Occipital lobe (tissue), 2 donors: ENCODE measurements around the gene SYNM. TPM values are rescaled to one million over a fixed set of nuclear protein-coding genes. Genes with fewer than 3 reads are reported as not detected.

Source experiments
- DNase-seq: peaks from one replicate; lab custom pipeline; 2025; lab: John Stamatoyannopoulos, UW
- total RNA-seq: library from RNA; depleted of rRNA; stranded (reverse); fragments of >200 nt; gene quantifications from one replicate; pipeline ENCODE4 v1.2.3, GENCODE V29; 2014

SYNM gene
- total RNA-seq, 1 donor from 2014 or later, result 6.6 TPM

DNA sequence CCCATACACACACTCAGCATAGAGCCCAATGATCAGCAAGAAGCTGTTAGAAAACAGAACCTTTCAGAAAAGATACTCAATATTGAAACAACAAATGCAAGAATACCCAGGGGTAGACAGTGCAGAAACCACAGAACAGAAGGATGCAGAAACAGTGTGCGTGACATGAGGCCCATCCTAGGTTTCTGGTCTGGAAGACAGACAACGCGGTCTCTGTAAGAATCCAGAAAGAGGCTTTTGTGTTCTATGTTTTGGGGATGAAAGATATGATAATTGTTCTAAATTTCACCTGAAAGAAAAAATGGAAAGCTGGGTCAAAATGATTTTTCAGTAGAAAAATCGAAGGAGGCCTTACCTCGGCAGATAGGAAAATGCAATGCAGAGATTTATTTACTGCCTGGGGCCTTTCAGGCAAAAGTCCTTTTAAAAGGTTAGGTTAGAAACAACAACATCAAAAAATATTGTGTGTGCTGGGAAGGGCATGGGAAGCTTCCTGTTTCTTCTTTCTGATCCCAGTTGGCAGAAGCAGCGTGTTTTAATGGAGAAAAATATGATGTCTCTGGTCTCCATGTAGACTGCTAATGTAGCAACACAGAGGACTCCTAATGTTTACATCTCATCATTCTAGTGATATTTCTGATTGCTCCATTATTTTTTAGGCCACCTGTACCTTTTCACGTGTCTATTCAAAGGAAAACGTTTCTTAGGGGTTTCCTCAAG, 17.0 kb downstream of the SYNM start:
- no peak for DNase-seq

DNA sequence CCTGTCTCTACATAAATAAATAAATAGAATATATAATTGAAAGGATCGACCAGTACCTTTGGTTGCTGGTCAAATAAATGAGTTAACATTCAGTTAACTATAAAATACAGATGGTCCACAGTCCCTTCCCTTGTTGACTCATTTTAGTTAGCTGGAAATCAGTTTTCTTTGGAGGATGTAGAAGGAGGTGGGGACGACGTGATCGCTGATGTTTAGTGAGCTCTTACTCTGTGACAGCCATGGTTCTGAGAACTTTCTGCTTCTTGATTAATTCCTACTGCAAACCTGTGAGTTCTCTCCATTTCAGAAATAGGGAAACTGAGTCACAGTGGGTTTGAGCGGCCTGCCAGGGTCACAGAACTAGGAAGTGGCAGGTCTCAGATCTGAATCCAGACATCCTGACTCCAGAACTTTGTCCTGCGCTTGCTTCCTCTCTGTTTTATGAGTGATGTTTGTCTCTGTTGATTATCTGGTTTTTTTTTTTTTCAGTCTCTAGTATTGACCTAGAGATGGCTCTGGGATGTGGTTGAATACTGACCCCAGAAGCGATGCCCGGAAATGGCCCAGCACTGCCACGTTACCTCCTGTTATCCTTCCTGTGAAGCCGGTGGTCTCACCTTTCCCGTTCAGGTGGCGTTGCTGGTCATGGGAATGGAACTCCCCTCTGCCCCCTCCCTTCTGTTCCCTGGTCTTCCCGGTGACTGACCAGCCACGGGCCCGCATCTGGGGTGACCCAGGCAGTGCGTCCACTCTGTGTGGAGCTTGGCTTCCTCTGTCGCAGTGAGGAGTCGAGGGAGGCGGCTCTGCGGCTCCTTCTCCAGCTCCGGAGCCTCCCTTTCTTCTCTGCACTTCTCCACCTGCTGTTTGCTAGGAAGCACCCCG, 18.2 kb downstream of the SYNM start:
- no peak for DNase-seq

DNA sequence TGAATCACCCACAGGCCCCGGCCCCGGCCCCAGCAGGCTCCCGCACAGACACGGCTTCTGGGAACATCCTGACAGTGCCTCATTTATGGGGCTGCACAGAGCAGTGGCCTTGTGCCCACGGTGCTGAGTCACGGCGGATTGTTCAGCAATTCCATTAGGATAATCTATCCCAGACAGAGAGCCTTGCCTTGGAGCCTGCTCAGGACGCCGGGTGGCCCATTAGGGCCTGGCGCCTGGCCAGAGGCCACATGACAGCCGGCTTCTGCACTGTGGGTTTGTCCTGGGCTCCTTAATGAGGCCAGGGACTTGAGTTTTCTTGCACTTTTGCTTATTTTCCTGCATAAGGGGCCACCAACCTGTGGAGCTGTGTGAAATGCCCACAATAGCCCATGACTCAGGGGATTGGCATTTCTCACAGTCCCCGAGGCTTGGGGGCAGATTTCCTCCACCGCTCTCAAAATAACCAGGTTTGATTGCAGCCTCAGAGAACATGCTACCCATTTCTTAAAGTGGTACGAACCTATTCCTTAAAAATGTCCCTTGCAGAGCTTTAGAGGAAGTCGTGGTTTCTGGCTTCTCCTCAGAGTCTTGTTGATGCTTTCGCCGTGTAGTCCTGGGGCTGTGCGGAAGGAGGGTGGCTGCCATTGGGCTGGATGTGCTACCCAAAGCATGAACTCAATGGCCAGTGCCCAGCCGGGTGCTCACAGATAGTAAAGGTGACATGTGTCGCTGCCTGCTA, 19.0 kb downstream of the SYNM start:
- peak; percentile 88 for DNase-seq

DNA sequence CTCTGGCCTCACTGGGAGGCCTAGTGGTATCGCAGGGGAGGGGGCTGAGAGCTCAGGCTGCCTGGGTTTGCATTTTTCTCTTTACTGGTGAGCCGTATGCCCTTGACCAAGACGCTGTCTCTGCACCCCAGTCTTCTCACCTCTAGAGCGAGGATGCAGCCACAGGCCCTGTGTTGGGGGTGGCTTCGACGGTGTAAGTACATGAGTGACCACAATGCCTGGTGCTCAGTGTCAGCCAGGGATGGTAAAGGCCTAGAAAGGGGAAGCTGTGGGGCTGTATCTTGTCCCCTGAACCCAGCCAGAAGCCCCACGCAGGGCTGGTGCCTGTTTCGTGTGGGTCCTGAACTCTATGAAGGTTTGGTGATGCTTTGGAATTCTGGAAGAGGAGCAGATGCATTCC, 19.8 kb downstream of the SYNM start:
- DNase-seq, result no peak

DNA sequence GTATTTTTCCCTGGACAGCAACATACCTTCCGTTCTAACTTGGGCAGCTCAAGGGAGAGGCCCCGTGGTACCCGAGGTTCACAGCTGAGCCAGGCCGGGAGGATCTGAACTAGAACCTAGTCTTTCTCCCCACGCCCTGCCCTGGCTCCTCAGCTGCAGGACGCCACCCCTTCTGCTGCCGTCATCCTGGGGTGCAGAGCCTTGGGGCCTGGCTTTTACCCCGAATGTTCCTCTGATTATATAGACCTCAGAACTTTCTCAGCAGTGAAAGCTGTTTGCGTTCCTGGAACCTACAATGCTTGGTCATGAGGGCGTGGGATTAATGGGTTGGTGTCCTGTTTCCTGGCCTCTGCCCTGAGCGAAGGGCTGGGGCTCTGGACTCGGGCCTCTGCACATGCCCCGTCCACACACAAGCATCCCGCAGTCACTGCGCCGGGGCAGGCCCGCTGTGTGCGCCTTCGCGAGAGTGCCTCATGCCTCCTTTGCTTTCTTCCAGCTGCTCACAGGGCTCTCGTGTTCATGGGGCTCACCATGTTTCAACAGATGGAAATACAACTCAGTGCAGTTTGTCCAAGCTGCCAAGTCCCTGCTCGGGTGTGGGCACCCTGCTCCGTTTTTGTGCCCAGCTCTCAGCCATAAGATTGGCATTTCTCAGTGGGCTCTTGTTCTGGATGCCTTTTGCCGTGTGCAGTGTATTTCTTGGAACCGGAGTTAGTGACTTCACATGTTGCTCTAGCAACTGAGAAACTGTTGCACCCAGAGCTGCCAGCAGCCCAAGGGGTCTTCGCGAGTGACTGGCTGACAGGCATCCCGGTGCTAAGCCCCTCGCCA, 20.4 kb downstream of the SYNM start:
- no peak for DNase-seq

DNA sequence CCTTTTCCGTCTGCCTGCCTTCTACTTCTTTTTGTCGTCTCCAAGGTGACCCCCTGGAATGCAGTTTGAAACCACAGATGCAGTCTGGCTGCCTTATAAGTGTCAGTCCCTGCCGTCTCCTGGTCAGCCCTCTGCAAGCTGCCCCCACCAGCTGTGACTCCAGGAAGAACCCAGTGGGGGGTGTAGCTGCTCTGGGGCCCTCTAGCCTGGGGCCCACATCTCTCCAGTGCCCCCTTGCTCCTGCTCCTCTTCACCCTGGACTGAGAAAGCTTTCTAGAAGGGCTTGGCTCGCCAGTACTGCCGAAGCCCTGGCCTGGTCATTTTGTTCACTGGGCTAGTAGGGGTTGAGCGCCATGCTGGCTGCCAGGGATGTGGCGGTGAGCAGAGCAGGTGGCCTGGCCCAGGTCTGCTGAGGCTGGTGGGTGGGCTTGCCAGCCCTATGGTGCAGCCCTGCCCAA, 21.3 kb downstream of the SYNM start:
- DNase-seq, result no peak

DNA sequence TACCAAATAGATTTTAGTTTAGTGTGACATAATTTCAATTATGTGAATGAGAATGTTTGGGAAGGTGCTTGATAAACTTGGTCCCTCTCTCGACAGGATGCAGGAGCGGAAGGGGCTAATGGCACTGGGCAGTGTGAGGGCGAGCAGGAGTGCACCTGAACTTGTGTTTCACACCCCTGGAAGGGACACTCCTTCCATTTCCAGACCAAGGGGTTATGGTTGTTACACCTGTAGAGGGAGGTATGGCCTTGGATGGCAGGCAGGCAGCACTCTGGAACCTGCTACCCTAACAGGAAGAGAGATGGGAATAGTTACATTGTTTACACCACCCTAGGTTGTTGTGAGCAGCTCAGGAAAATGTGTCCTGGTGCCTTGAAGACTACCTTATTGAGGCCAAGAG, 22.1 kb downstream of the SYNM start:
- DNase-seq, result no peak

DNA sequence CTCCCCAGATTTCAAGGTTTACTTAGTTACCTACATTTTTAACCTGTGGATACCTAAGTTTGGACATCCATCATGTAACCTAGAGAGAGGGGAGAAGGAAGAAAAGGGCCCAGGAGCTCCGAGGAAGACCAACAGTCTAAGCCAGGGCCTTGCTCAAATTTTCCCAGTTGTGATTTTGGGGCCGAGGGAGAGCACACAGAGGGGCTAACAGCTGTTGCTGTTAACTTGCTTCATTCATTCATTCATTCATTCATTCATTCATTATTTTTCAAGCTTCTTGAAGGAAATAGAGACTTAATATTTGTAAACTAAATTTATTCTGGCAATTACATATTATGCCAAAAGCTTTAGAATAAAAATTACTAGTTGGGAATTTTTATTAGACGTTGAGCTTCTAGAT, 22.9 kb downstream of the SYNM start:
- no peak for DNase-seq

DNA sequence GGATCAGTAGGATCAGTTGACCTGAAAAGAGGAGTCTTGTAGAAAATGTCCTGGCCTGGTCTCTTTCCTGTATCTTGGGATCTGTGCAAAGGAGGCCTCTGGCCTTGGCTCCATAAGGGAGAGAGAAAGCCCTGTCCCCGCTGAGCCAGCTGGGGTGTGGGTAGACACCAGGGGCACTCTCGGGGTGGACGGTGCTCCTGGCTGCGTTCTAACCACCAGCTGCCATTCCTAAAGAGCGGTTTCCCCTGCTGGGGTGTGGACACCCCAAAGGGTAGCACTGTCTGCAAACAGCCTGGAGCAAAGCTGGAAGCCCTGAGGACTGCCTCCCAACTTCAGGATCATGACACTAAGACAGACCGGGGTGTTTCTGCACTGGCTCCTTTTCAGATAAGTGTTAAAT, 23.5 kb downstream of the SYNM start:
- no peak for DNase-seq

DNA sequence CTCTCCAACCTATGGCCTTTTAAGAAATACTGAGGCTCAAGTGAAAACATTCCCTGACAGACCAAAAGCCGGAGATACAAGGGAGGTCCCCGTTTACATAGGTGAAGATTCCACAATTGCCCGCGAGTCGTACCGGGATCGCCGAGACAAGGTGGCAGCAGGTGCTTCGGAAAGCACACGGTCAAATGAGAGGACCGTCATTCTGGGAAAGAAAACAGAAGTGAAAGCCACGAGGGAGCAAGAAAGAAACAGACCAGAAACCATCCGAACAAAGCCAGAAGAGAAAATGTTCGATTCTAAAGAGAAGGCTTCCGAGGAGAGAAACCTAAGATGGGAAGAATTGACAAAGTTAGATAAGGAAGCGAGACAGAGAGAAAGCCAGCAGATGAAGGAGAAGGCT, 24.8 kb downstream of the SYNM start:
- DNase-seq, result no peak

DNA sequence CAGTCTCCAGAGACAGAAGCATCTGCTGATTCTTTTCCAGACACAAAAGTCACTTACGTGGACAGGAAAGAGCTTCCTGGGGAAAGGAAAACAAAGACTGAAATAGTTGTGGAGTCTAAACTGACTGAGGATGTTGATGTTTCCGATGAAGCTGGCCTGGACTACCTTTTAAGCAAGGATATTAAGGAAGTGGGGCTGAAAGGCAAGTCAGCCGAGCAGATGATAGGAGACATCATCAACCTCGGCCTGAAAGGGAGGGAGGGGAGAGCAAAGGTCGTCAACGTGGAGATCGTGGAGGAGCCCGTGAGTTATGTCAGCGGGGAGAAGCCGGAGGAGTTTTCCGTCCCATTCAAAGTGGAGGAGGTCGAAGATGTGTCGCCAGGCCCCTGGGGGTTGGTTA, 25.4 kb downstream of the SYNM start:
- no peak for DNase-seq

DNA sequence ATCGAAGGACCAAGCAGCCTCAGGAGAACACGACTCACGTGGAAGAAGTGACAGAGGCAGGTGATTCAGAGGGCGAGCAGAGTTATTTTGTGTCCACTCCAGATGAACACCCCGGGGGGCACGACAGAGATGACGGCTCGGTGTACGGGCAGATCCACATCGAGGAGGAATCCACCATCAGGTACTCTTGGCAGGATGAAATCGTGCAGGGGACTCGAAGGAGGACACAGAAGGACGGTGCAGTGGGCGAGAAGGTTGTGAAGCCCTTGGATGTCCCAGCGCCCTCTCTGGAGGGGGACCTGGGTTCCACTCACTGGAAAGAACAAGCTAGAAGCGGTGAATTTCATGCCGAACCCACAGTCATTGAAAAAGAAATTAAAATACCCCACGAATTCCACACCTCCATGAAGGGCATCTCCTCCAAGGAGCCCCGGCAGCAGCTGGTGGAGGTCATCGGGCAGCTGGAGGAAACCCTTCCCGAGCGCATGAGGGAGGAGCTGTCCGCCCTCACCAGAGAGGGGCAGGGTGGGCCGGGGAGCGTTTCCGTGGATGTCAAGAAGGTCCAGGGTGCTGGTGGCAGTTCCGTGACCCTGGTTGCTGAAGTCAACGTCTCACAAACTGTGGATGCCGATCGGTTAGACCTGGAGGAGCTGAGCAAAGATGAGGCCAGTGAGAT, 26.0 kb downstream of the SYNM start:
- DNase-seq, result no peak

DNA sequence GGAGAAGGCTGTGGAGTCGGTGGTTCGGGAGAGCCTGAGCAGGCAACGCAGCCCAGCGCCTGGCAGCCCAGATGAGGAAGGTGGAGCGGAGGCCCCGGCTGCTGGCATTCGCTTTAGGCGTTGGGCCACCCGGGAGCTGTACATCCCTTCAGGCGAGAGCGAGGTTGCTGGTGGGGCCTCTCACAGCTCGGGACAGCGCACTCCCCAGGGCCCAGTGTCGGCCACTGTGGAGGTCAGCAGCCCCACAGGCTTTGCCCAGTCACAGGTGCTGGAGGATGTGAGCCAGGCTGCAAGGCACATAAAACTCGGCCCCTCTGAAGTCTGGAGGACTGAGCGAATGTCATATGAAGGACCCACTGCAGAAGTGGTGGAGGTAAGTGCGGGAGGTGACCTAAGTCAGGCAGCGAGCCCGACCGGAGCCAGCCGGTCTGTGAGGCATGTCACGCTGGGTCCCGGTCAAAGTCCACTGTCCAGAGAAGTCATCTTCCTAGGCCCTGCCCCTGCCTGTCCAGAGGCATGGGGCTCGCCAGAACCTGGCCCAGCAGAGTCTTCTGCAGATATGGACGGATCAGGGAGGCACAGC, 26.7 kb downstream of the SYNM start:
- DNase-seq, result no peak

DNA sequence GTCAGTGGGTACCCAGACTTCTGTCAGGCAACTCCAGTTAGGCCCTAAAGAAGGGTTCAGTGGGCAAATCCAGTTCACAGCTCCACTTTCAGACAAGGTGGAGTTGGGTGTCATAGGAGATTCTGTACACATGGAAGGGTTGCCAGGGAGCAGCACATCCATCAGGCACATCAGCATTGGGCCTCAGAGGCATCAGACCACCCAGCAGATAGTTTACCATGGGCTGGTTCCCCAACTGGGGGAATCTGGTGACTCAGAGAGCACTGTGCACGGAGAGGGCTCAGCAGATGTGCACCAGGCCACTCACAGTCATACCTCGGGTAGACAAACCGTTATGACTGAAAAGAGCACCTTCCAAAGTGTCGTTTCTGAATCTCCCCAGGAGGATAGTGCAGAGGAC, 27.2 kb downstream of the SYNM start:
- no peak for DNase-seq

DNA sequence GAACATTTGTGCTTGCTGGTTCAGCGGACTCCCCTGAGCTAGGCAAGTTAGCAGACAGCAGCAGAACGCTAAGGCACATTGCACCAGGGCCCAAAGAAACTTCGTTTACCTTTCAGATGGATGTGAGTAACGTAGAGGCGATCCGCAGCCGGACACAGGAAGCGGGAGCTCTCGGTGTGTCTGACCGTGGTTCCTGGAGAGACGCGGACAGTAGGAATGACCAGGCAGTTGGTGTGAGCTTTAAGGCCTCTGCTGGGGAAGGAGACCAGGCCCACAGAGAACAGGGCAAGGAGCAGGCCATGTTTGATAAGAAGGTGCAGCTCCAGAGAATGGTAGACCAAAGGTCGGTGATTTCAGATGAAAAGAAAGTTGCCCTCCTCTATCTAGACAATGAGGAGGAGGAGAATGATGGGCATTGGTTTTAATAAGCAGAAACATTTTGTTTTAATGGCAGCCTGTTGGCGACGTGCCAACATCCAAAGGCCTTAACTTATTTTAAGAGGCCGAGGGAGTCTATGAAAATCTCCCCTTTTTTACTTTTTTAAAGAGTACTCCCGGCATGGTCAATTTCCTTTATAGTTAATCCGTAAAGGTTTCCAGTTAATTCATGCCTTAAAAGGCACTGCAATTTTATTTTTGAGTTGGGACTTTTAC, 27.9 kb downstream of the SYNM start:
- no peak for DNase-seq

DNA sequence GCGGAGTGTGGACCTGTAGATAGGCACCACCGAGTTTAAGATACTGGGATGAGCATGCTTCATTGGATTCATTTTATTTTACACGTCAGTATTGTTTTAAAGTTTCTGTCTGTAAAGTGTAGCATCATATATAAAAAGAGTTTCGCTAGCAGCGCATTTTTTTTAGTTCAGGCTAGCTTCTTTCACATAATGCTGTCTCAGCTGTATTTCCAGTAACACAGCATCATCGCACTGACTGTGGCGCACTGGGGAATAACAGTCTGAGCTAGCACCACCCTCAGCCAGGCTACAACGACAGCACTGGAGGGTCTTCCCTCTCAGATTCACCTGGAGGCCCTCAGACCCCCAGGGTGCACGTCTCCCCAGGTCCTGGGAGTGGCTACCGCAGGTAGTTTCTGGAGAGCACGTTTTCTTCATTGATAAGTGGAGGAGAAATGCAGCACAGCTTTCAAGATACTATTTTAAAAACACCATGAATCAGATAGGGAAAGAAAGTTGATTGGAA, 29.5 kb downstream of the SYNM start:
- no peak for DNase-seq

DNA sequence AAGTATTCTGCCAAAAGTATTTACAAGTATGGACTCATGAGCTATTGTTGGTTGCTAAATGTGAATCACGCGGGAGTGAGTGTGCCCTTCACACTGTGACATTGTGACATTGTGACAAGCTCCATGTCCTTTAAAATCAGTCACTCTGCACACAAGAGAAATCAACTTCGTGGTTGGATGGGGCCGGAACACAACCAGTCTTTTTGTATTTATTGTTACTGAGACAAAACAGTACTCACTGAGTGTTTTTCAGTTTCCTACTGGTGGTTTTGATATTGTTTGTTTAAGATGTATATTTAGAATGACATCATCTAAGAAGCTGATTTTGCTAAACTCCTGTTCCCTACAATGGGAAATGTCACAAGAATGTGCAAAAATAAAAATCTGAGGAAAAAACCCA, 30.3 kb downstream of the SYNM start:
- DNase-seq, result no peak

DNA sequence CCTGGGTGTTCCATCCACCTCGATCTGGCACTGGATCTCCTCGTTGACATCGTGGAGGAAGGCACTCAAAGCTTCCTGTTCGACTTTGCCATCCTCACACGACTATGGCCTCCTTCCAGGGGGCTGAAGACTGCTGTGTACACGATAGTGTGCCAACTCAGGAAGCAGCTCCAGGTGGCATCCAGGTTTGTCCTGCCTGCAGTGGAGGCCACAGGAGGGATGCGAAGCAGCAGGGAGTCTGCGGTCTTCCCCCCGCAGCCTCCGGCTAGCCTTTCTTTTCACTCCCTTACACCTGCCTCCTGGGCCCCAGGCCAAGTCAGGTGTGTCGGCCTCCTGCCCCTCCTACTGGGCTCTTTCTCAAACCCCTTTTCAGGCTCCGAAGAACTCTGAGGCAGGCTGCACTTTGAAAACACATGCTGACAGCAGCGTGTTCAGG, 32.2 kb downstream of the SYNM start:
- DNase-seq, result no peak

DNA sequence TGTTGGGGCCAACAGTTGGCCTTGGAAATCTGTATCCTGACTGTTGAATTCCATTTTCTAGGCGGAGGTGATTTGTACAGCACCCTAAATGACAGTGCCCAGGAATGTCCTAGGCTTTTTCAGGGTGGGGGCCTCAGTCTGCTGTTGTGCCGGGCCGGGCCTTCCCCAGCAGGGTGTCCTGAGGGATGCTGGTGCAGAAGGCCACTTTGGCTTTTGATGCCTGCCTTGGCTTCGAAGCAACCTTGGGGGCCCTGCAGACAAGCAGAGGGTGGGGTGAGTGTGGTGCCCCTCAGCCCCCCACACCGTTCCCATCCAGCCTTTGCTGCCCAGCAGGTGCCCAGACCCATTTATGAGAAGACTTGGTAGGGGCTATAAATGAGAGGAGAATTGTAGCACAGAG, 33.0 kb downstream of the SYNM start:
- DNase-seq, result no peak
